Measurements from ENCODE around the gene FMO4. TPM values are rescaled to one million over a fixed set of nuclear protein-coding genes. Genes with fewer than 3 reads are reported as not detected.

FMO4 gene
- total RNA-seq, 1 donor from 2014 or later, result 3.4 TPM

DNA sequence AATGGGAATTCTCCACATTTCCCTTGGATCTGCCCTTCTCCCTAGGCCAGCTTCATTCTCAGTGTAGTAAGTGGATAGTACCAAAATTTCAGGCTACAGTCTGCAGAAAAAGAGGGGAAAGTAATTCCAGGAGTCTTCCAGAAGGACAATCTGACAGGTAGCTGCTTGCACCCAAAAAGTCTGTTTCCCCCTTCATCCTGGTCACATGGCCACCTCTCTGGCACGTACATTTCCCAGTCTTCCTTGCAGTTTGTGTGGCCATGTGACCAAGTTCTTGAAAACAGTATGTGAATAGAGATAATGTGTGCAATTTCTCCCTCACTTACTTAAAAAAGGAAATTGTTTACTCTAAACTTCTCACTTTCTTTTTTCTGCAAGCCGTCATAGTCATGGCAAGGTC, 14.6 kb upstream of the FMO4 start:
- H3K27ac Mint-ChIP-seq, result no peak overlapping the region
- POLR2A ChIA-PET, result interaction anchor here (0.6 kb wide), 1 partner anchor 184 kb away, joined by 8 read pairs; no protein-coding TSS in a partner anchor
- DNase-seq, result no peak
- no peak overlapping the region for H3K4me3 Mint-ChIP-seq
- TF ChIP-seq, protein P1, sequence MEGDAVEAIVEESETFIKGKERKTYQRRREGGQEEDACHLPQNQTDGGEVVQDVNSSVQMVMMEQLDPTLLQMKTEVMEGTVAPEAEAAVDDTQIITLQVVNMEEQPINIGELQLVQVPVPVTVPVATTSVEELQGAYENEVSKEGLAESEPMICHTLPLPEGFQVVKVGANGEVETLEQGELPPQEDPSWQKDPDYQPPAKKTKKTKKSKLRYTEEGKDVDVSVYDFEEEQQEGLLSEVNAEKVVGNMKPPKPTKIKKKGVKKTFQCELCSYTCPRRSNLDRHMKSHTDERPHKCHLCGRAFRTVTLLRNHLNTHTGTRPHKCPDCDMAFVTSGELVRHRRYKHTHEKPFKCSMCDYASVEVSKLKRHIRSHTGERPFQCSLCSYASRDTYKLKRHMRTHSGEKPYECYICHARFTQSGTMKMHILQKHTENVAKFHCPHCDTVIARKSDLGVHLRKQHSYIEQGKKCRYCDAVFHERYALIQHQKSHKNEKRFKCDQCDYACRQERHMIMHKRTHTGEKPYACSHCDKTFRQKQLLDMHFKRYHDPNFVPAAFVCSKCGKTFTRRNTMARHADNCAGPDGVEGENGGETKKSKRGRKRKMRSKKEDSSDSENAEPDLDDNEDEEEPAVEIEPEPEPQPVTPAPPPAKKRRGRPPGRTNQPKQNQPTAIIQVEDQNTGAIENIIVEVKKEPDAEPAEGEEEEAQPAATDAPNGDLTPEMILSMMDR (IDR thresholded peaks at IDR 0.05), result no peak
- ATAC-seq (ENCODE audit: low read depth), result no peak
- peaks cover 13% of the 10 kb centered on the region for H3K36me3 Mint-ChIP-seq (ENCODE audit: low read depth)
- H3K4me1 Mint-ChIP-seq, result peaks cover 9% of the 10 kb centered on the region
- CTCF ChIA-PET, result no interaction called here
- peaks cover 14% of the 10 kb centered on the region for H3K27me3 Mint-ChIP-seq
- intact Hi-C loops (cut with micrococcal nuclease), result no loop called here
- H3K9me3 Mint-ChIP-seq, result peaks cover 40% of the 10 kb centered on the region

DNA sequence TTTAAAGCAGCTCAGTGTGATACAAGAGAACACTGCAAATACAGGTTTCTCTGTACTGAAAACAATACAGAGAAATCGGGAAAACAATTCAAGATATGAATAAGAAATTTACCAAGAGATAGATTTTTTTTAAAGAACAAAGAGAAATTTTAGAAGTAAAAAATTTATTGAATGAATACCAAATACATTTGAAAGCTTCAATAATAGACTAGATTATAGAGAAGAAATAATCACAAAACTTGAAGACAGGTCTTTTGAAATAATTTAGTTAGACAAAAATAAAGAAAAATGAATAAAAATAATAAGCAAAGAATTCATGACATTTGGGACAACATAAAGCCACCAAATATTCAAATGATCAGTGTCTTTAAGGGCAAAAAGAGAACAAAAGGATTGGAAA, 13.6 kb upstream of the FMO4 start:
- ATAC-seq (ENCODE audit: low read depth) (no peak), DNase-seq (no peak)
- no peak overlapping the region for H3K27ac Mint-ChIP-seq
- no peak overlapping the region for H3K4me3 Mint-ChIP-seq
- peaks cover 9% of the 10 kb centered on the region for H3K4me1 Mint-ChIP-seq
- TF ChIP-seq, protein P1 (IDR thresholded peaks at IDR 0.05), result no peak
- intact Hi-C loops (cut with micrococcal nuclease), result no loop called here
- CTCF ChIA-PET, result no interaction called here
- POLR2A ChIA-PET, result no interaction called here
- peaks cover 9% of the 10 kb centered on the region for H3K27me3 Mint-ChIP-seq
- peaks cover 13% of the 10 kb centered on the region for H3K36me3 Mint-ChIP-seq (ENCODE audit: low read depth)
- H3K9me3 Mint-ChIP-seq, result peaks cover 40% of the 10 kb centered on the region

DNA sequence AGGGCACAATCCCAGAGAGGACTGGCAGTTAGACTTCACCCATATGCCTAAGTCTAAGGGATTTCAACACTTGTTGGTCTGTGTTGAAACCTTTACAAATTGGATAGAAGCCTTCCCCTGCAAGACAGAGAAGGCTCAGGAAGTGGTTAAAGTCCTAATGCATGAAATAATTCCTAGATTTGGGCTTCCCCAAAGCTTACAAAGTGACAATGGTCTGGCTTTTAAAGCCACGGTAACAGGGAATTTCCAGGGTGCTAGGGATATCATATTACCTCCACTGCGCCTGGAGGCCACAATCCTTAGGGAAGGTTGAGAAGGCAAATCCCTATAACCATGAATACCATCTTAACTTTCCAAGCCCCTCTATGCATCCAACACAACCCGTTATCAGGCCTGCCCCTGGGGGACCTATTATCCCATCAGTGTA, 3.3 kb upstream of the FMO4 start:
- TF ChIP-seq, protein P1 (IDR thresholded peaks at IDR 0.05), result no peak
- no peak overlapping the region for H3K27ac Mint-ChIP-seq
- no peaks in the 10 kb centered on the region for H3K27me3 Mint-ChIP-seq
- H3K9me3 Mint-ChIP-seq, result peaks cover 2% of the 10 kb centered on the region
- intact Hi-C loops (cut with micrococcal nuclease), result loop anchor here (5.0 kb wide), 5 partner anchors 1298 to 1943 kb away; partner anchors contain the start of genes BLZF1, NME7, SCYL3 and SLC19A2
- POLR2A ChIA-PET, result no interaction called here
- H3K4me1 Mint-ChIP-seq, result peaks cover 21% of the 10 kb centered on the region
- no peaks in the 10 kb centered on the region for H3K36me3 Mint-ChIP-seq (ENCODE audit: low read depth)
- DNase-seq, result no peak
- no peak for ATAC-seq (ENCODE audit: low read depth)
- no peak overlapping the region for H3K4me3 Mint-ChIP-seq
- CTCF ChIA-PET, result no interaction called here

DNA sequence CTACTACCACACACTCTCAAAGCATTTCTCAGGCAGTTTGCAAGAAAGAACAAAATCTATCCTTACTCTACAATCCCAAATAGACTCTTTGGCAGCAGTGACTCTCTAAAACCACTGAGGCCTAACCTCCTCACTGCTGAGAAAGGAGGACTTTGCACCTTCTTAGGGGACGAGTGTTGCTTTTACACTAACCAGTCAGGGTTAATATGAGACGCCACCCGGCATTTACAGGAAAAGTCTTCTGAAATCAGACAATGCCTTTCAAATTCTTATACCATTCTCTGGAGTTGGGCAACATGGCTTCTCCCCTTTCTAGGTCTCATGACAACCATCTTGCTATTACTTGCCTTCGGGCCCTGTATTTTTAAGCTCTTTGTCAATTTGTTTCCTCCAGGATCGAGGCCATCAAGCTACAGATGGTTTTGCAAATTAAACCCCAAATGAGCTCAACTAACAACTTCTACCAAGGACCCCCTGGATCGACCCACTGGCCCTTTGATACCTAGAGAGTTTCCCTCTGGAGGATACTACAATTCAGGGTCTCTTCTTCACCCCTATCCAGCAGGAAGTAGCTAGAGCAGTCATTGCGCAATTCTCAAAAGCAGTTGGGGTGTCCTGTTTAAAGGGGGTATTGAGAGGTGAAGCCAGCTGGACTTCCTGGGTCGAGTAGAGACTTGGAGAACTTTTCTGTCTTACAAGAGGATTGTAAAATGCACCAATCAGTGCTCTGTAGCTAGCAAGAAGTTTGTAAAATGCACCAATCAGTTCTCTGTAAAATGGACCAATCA, 2.0 kb upstream of the FMO4 start:
- Mint-ChIP-seq H3K4me3 (no peak overlapping the region), H3K4me1 (peaks cover 21% of the 10 kb centered on the region), H3K9me3 (peaks cover 2% of the 10 kb centered on the region), H3K27ac (no peak overlapping the region), H3K27me3 (no peaks in the 10 kb centered on the region), H3K36me3 (ENCODE audit: low read depth) (no peaks in the 10 kb centered on the region)
- DNase-seq (no peak), ATAC-seq (ENCODE audit: low read depth) (no peak)
- intact Hi-C loops (cut with micrococcal nuclease), result loop anchor here (5.0 kb wide), 5 partner anchors 1300 to 1945 kb away; partner anchors contain the start of genes BLZF1, NME7, SCYL3 and SLC19A2
- ChIA-PET POLR2A (no interaction called here), CTCF (interaction anchor here (0.7 to 3.2 kb wide), 6 partner anchors 65 to 770 kb away, joined by 3 to 172 read pairs (median 16); partner anchors contain the start of gene FMO1)
- TF ChIP-seq, protein P1 (IDR thresholded peaks at IDR 0.05), result no peak

DNA sequence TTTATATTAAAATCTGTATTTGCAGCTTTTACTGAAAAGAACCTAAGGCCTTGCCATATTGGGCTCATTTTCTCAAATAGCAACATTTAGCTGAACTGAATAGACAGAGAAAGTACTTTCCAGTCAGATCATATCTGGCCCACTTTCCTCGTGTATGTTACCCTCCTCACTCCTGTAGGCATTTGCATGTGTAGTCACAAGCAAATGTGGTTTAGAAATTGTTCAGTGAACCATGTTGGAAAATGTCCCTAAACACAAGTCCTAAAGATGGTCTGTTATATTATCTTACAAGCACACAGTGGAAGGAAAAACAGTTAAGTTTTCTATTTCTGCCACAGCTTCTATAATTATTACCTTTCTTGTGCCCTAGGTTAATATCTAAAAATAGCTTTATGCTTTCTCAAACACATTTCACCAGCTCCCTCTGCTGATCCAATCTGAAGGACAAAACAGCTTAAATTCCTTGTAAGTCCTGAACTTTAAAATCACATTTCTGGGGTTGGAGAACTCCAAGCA, 606 bp upstream of the FMO4 start:
- peaks cover 21% of the 10 kb centered on the region for H3K4me1 Mint-ChIP-seq
- peaks cover 2% of the 10 kb centered on the region for H3K9me3 Mint-ChIP-seq
- H3K4me3 Mint-ChIP-seq, result peak overlapping the region; percentile 76
- peak overlapping the region; percentile 88 for H3K27ac Mint-ChIP-seq
- no peaks in the 10 kb centered on the region for H3K27me3 Mint-ChIP-seq
- intact Hi-C loops (cut with micrococcal nuclease), result loop anchor here (1.0 to 5.0 kb wide), 9 partner anchors 34 to 1946 kb away; partner anchors contain the start of genes BLZF1, NME7, SCYL3 and SLC19A2
- ChIA-PET POLR2A (interaction anchor here (0.7 to 1.8 kb wide), 6 partner anchors 9 to 1420 kb away, joined by 3 to 11 read pairs (median 6); partner anchors contain the start of gene SCYL3), CTCF (interaction anchor here (0.7 to 3.2 kb wide), 30 partner anchors 9 to 1386 kb away, joined by 3 to 172 read pairs (median 4); partner anchors contain the start of genes FMO1, FMO3, KIFAP3 and PRRC2C)
- DNase-seq (no peak), ATAC-seq (ENCODE audit: low read depth) (peak; percentile 49)
- H3K36me3 Mint-ChIP-seq (ENCODE audit: low read depth), result no peaks in the 10 kb centered on the region
- TF ChIP-seq, protein P1 (IDR thresholded peaks at IDR 0.05), result no peak

All from activated B cell treated with CpG ODN at 0.5 μM for 24 hours (primary cell).